Ovary (tissue), 9 donors: Measurements from ENCODE around the gene ERBIN. TPM values are rescaled to one million over a fixed set of nuclear protein-coding genes. Genes with fewer than 3 reads are reported as not detected.

ENCODE experiments used
- DNase-seq, 5 donors: peaks; one replicate each; pipeline ENCODE4 v3.0.0-alpha.2; 2019 to 2020
- H3K27ac ChIP-seq, 2 donors: fragments of 200-600 bp; one replicate each; pipeline versions ENCODE4 v1.5.1 to v1.8.0; 2019 to 2022
- H3K27me3 ChIP-seq: fragments of 200-600 bp; one replicate; pipeline ENCODE4 v1.8.0; 2022
- H3K36me3 ChIP-seq: fragments of 200-600 bp; sonication (generic); one replicate; pipeline ENCODE4 v1.5.1; 2019
- H3K4me1 ChIP-seq: one replicate; pipeline ENCODE4 v1.8.1; 2013; ENCODE audit warnings: mild to moderate bottlenecking, moderate library complexity; ENCODE audit not compliant: insufficient read depth
- H3K4me3 ChIP-seq: fragments of 200-600 bp; sonication (generic); one replicate; pipeline ENCODE4 v1.5.1; 2017
- H3K9me3 ChIP-seq, 2 donors: fragments of 200-600 bp in 1 of 2; sonication (generic) in 1 of 2; one replicate each; pipeline versions ENCODE4 v1.5.1 to v1.8.1; 2013 to 2019; ENCODE audit warnings: mild to moderate bottlenecking in 1 of 2, moderate library complexity in 1 of 2
- CTCF ChIP-seq, 3 donors: fragments of 450-650 bp in 2 of 3; fragments of 200-600 bp in 1 of 3; IDR thresholded peaks; one replicate each; pipeline versions ENCODE4 v1.5.1 to v1.8.0; 2016 to 2022; ENCODE audit warnings: antibody characterized with exemption in 3 of 3, mild to moderate bottlenecking in 1 of 3
- EP300 ChIP-seq: sonication (generic); formaldehyde crosslinking; IDR thresholded peaks from one replicate; pipeline ENCODE4 v1.6.1; 2017; ENCODE audit warnings: antibody characterized with exemption
- POLR2A ChIP-seq: fragments of 450-650 bp; IDR thresholded peaks from one replicate; pipeline ENCODE4 v1.6.1; 2017; ENCODE audit warnings: antibody characterized with exemption, mild to moderate bottlenecking, moderate library complexity
- WGBS, 3 donors: extraction: QIAGEN DNeasy Blood & Tissue Kit in 1 of 3; methylation state at CpG; one replicate each; pipeline versions ENCODE4 v1.1.5 to v1.1.7; 2013 to 2017; 5-methylcytosine and 5-hydroxymethylcytosine counted together
- intact Hi-C, 4 donors: fragments of 100-400 bp; cut with DNase I; formaldehyde crosslinking; loops; one replicate each; pipeline versions ENCODE4 v1.11.0 to v1.15.1; 2022 to 2023
- polyA plus RNA-seq, 2 donors: library from polyadenylated mRNA; stranded (reverse); fragments of 200-250 nt in 1 of 2; fragments of 350-450 nt in 1 of 2; fragmentation: Illumina TruSeq in 1 of 2; extraction: RNeasy Lipid Tissue Mini Kit (QIAGEN cat#74804) in 1 of 2; gene quantifications; one replicate each; pipeline ENCODE4 v1.2.3, GENCODE V29; 2013 to 2014
- total RNA-seq, 7 donors: library from RNA; depleted of rRNA in 2 of 7; stranded (reverse); fragments of >200 nt in 2 of 7; fragmentation: NEBNext Ultra II Directional in 3 of 7; extraction: Animal tissue kit (Norgen Biotek cat#: 25700) in 3 of 7; gene quantifications; one replicate each; pipeline versions ENCODE4 v1.1.0 to v1.2.4, GENCODE V29; 2016 to 2023
- donor health status: DM: no; HTN: no; CAD: no; lungs with moderate emphysema.
- donor health status: DM: no; HTN: no; CAD: no.
- donor health status: Bipolar disorder and iron deficiency.
- donor health status: DM: yes; HTN: yes; CAD: no.
- donor health status: DM: no; HTN: no; CAD: no.
- donor health status: DM: yes; HTN: yes; CAD: no.

ERBIN gene
- total and polyA plus RNA-seq, 9 donors = 20.2 to 67.9 (median 57.5) TPM

DNA sequence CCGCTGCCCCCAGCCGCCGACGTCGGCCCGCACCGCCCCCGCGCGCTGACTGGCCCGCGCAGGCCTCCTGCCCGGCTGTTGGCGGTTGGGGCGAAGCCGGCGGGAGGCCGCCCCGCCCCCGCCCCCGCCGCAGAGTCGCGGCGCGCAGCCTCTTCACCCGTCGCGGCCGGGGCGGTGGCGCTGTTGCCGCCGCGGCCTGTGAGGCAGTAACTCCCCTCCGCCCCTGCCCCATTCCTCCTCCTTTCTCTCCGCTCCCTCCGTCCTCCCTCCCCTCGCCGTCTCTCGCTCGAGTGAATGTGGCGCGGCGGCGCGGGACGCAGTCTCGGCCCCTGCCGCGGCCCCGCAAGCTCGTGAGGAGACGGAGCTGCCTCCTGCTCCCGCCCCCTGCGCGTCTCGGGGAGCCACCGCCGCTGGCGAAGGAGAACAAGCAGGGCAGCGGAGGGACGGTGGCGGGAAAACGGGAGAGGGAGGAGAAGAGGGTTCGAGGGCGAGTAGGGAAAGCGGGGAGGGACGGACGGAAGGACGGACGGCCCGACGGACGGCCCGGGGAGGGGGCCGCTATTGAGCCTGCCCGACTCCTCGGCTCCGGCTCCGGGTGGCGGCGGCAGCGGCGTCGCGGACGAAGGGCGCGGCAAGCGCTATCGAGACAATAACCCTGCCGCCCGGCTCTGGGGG lies 637 bp upstream of the ERBIN start:
- peak; percentile 78 for TF ChIP-seq POLR2A
- peak in 2 of 3 donors; percentile 57 to 68 for TF ChIP-seq CTCF (IDR thresholded peaks at IDR 0.05)
- TF ChIP-seq EP300 = no peak
- Histone ChIP-seq H3K4me3 (peak overlapping the region; percentile 62), H3K27ac (peak overlapping the region; percentile 97 to 99), H3K27me3 (no peaks in the 10 kb centered on the region), H3K9me3 (no peaks in the 10 kb centered on the region), H3K4me1 (no peaks in the 10 kb centered on the region), H3K36me3 (no peaks in the 10 kb centered on the region)
- WGBS, 3 donors = 0 to 1% (median 0%) methylated on average over 69 to 84 of the region's 94 CpGs
- intact Hi-C loops = loop anchor here (5.0 to 10.0 kb wide), 2 partner anchors 217 to 219 kb away; partner anchors contain the start of gene SREK1 (in 4 of the 4)
- DNase-seq = peak; percentile 83 to 89 (median 86)

DNA sequence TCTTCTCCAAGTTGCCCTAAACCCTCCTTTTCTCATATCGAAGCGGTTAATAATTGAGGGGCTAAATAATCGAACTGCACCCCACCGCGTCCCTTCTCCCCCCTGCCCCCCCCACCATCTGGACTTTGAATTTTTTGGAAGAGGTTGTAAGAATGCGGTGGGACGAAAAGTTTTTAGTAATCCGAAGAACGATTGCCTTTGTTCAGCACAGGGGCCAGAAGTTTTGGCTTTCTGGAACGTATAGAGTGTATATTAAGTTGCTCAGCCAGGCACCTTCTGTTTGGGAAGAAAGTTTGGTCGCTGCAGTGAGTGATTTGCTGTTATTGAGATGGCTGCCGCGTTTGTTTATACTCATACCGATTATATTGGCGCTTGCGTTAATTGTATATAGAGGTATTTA lies 518 bp downstream of the ERBIN start:
- Histone ChIP-seq H3K27me3 (no peaks in the 10 kb centered on the region), H3K36me3 (no peaks in the 10 kb centered on the region), H3K27ac (peak overlapping the region; percentile 97 to 99), H3K4me1 (no peaks in the 10 kb centered on the region), H3K4me3 (peak overlapping the region; percentile 62), H3K9me3 (no peaks in the 10 kb centered on the region)
- DNase-seq = no peak
- no peak for TF ChIP-seq POLR2A
- TF ChIP-seq EP300 = no peak
- no peak for TF ChIP-seq CTCF (IDR thresholded peaks at IDR 0.05)
- intact Hi-C loops = loop anchor here (5.0 to 10.0 kb wide), 2 partner anchors 215 to 218 kb away; partner anchors contain the start of gene SREK1 (in 4 of the 4)
- WGBS, 3 donors = 0% methylated on average over 16 of the region's 16 CpGs

DNA sequence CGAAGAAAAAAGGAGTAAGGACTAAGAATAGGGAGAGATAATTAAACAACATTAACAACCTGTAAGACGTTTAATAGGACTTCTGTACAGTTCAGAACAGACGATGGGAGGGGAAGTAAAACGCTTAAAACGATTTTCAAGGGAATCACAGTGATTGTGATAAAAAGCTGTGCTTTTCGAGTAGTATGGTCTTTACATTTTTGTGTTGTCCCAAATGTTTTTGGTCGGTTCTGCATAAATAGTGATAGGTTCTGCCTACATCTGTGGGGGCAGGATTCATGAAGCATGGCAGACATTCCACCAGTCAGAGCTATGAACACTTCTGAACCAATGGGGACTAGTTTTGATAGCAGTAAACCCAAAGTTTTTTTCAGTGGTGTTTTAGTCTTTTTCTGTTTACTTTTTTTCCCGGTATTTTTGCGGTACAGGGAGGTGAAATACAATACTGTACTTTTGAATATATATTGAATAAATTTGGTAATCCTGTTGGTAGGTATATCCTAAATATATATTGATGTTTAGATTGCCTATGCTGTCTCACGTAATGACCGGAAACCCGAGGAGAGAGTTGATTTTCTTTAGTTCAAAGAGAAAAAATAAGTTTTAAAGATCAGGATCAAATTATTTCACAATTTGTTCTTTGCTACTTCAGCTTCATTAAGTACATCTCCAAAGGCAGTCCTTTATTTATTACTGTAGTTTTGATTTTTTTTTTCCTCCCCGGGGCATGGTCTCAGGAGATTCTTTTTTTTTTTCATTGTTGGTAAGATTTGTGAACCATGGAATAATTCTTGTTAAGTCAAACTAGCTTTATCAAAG lies 1.3 kb downstream of the ERBIN start:
- Histone ChIP-seq H3K9me3 (no peaks in the 10 kb centered on the region), H3K27ac (peak overlapping the region in 1 of 2 donors; percentile 99), H3K4me1 (no peaks in the 10 kb centered on the region), H3K27me3 (no peaks in the 10 kb centered on the region), H3K4me3 (peak overlapping the region; percentile 62), H3K36me3 (no peaks in the 10 kb centered on the region)
- no peak for TF ChIP-seq POLR2A
- no peak for TF ChIP-seq EP300
- TF ChIP-seq CTCF (IDR thresholded peaks at IDR 0.05) = no peak
- no peak for DNase-seq
- 0 to 1% (median 0%) methylated on average over 13 of the region's 13 CpGs for WGBS, 3 donors
- intact Hi-C loops = loop anchor here (5.0 to 10.0 kb wide), 2 partner anchors 215 to 217 kb away; partner anchors contain the start of gene SREK1 (in 4 of the 4)

DNA sequence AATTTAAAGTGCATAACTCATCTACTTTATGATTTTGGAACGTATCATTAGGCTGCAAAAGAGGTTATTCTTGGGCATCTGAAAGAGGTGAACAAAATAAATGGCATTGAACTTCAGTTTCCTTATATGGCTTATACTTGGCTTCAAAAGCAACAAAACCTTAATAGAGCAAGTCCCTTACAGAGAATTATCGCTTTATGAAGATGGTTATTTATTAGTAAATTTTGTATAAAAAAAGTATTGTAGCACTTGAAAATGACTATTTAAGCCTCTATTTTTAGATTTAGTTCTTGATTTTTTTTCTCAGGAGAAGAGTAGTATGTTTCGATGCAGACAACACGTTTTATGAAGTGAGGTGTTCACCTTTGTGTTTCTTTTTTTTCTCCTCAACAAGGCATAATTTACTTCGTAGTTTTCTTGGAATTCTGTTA lies 2.0 kb downstream of the ERBIN start:
- Histone ChIP-seq H3K4me1 (no peaks in the 10 kb centered on the region), H3K27me3 (no peaks in the 10 kb centered on the region), H3K9me3 (no peaks in the 10 kb centered on the region), H3K36me3 (no peaks in the 10 kb centered on the region), H3K4me3 (peak overlapping the region; percentile 62), H3K27ac (no peak overlapping the region)
- intact Hi-C loops = loop anchor here (5.0 to 10.0 kb wide), 2 partner anchors 214 to 216 kb away; partner anchors contain the start of gene SREK1 (in 4 of the 4)
- no peak for TF ChIP-seq CTCF (IDR thresholded peaks at IDR 0.05)
- TF ChIP-seq EP300 = no peak
- TF ChIP-seq POLR2A = no peak
- 3 to 10% (median 8%) methylated on average over 5 of the region's 5 CpGs for WGBS, 3 donors
- DNase-seq = no peak
